ENCODE data around the gene NCAM1.

GRCh38 chr11:113242060-113242459 lies 280.8 kb downstream of the NCAM1 start:
- no peak for TF ChIP-seq POLR2AphosphoS5 (IDR thresholded peaks at IDR 0.05)
- TF ChIP-seq POLR2A (IDR thresholded peaks at IDR 0.05): no peak
- no peak for TF ChIP-seq CTCF (IDR thresholded peaks at IDR 0.05)

Measured in transverse colon (tissue), 4 donors.